ENCODE results near the gene SNRNP25.
A peak's percentile ranks its signal among the peaks of the same experiment; 100 is the strongest.

DNA sequence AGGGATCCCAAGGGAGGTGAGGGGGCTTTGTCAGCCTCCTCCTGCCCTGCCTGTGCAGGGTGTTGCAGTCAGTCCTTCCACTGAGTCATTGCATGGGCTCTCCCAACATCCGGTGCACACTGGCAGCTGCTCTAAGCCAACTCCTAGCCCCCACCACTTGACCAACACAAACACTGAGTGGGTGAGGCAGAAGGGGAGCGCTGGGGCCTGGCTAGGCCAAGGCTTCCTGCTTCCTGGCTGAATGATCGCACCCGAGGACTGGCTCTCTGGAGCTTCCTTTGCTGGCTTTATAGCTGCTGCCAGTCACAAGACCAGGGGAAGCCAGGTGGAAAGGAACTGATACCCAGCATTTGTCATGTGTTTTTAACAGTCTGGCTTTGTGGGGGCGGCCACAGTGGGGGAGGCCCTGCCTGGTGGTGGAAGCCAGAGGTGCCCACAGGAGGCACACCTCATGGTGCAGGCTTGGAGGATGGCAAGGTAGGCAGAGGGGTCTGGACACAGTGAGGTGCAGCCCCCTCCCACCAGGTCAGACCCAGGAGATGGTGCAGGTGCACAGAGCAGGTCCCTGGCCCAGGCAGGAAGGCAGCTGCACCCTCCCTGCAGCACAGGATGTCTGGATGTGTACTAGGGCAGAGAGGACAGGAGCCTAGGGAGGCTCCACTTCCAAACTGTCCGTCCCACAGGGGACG lies 31.2 kb downstream of the SNRNP25 start:
- TF ChIP-seq POLR2AphosphoS5 (IDR thresholded peaks at IDR 0.05), result peak; percentile 57
- TF ChIP-seq, protein P1, sequence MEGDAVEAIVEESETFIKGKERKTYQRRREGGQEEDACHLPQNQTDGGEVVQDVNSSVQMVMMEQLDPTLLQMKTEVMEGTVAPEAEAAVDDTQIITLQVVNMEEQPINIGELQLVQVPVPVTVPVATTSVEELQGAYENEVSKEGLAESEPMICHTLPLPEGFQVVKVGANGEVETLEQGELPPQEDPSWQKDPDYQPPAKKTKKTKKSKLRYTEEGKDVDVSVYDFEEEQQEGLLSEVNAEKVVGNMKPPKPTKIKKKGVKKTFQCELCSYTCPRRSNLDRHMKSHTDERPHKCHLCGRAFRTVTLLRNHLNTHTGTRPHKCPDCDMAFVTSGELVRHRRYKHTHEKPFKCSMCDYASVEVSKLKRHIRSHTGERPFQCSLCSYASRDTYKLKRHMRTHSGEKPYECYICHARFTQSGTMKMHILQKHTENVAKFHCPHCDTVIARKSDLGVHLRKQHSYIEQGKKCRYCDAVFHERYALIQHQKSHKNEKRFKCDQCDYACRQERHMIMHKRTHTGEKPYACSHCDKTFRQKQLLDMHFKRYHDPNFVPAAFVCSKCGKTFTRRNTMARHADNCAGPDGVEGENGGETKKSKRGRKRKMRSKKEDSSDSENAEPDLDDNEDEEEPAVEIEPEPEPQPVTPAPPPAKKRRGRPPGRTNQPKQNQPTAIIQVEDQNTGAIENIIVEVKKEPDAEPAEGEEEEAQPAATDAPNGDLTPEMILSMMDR (IDR thresholded peaks at IDR 0.05), result no peak
